HG03064 (cell line): ENCODE measurements around the gene DBX1.
"Not testable (repeated sequence)": the region's sequence is repeated elsewhere in the genome, so short reads cannot be mapped to it uniquely, and the experiment has no call there.

ENCODE experiments used
- ATAC-seq: cut with Tn5 transposase; IDR thresholded peaks from one replicate; pipeline ENCODE4 v1.9.1; 2021; ENCODE audit warnings: low read depth; ENCODE audit not compliant: unreplicated experiment

Gene DBX1

GRCh38 chr11:20161923-20162744, 1.9 kb upstream of the DBX1 start:
- ATAC-seq = no peak

DNA sequence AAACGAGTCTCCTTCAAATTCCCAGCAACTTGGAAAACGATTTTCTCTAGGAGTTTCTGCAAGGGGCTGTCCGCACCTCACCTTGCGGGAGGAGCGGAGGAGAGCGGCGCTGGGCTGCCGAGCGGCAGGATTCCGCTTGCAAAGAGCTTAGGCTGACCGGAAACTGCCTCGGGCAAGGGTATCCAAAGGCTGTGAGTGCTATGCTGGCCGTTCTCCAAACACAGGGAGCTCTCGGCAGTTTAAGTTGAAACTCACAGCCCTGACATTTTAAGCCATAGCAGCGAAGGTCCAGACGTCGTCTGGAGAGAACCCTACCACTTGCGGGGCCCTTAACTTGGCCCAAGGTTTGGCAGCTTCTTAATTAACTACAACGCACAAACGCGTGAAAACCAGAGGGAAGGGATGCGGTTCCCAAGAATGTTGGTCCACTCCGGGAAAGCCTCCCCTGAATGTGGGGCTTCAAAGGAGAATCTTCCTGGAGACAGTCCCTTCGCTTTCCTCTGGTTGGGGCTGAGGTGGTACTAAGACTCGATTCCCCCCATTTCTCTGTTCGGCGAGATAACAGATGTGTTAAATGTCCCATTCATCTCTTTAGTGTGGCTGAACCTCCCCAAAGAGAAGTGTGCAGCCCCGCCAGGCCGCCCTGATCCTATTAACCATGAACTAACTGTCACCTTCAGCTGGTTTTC, 1.1 kb upstream of the DBX1 start:
- ATAC-seq = no peak

DNA sequence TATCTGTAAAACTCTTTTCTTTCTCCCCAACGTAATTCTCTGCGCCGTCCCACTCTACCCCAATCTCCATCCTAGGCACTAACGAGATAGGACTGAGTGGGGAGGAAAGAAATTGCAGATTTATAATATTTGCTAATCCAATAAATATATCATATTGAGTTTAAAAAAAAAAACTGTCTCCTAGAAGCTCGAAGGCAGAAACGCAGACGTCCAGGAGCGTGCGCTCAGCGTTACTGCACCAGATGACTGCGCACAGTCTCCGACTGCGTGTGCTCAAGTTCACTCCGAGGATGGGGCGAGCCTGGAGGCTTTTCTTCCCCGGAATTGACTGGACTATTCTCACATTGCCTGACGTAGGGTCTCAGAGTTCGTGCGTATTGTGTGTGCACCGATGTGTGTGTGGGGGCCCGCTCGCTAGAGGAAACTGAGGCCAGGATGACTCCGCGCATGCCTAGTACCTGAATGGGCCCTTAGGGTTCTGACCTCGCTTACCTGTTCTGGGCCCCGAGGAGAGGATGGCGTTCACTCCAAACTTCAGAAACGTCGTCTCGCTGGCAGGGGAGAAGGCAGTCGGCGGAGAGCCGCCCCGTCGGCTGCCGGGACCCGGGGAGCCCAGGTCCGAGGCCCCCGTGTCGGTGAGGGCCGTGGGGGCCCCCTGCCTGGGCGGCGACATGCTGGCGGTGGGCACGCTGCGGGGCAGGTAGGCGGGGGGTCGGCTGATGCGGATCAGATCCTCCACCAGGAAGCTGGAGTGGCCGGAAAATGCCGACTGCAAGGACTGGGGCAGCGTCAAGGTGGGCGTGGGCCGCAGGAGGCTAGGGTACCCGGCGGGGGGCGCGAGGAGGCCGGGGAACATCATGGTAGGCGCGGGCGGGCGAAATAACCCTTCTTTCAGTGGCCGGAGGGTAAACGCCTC, 551 bp downstream of the DBX1 start:
- no peak for ATAC-seq

DNA sequence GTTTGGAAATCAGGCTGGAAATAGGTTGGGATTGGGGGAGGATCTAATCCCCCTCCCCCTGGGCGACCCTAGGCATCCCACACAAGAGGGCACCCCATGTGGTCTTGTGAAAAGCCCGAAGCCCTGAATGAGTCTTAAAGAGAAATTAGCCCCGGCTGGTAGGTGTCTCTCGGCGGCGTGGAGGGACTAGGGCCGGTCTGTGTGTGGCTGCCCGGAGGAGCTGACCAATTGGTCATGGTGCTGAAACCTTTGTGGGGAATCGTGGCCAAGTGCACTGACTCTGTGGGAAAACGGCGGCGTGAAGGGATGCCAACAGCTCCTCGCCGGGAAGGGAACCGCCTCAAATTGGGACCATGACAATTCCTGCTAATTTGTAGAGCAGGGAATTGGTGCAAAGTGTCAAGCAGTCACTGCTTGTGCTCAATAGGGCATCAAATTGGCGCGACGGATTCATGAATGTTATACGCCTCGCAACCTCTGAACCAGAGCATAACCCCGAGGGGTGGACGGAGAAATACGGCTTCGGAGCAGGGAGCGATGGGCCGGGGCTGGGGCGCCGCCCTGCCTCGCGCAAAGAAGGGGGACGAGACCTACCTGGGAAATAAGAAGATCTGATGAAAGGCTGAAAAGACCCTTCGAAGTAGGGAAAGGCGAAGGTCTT, 1.5 kb downstream of the DBX1 start:
- no peak for ATAC-seq

DNA sequence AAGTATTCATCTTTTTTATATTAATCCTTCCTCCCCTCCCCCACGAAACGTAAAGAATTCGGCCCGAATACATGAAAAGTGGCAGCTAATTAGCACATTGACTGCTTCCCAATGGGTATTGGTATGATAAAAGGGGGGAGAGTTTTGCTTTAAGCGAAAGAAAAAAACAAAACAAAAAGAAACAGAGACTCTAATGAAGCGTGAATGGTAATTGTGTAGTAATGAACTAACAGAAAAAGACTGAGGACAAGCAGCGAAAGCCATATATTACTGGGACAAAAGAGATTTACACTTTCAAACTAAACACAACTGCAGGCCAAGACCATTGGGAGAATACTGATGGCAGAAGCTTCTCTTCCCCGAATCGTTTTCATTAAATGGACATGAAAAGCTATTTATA, 2.5 kb downstream of the DBX1 start:
- no peak for ATAC-seq

DNA sequence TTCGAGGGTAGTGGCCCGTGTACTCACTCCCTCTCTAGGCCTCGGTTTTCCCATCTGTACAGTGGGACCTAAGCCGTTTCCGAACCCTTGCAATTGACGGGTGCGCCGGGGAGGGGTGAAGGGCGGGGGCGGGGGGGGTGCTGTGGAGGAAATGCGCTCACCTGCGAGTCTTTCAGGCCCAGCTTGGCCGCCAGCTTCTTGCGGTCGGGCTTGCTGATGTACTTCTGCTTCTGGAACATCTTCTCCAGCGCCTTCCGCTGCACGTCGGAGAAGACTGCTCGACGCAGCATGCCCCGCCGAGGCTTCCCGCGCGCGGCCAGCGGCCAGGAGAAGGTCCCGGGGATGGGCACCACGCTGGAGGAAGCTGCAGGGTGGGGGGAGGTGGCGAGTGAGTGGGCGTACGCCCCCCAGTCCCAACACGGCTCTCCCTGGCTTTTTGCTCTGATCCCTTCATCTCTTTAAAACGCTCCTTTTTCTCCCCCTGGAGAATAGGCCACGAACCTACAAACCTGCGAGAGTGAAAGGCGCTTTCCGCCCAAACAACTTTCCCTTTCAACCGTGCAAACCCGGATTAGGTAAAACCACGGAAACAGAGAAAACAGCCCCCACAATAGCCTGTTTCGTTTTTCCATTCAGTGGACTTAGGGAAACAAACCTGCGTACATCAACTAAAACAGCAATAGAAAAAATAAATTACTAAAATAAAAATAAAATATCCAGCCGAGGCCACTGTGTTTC, 3.2 kb downstream of the DBX1 start:
- ATAC-seq = no peak

DNA sequence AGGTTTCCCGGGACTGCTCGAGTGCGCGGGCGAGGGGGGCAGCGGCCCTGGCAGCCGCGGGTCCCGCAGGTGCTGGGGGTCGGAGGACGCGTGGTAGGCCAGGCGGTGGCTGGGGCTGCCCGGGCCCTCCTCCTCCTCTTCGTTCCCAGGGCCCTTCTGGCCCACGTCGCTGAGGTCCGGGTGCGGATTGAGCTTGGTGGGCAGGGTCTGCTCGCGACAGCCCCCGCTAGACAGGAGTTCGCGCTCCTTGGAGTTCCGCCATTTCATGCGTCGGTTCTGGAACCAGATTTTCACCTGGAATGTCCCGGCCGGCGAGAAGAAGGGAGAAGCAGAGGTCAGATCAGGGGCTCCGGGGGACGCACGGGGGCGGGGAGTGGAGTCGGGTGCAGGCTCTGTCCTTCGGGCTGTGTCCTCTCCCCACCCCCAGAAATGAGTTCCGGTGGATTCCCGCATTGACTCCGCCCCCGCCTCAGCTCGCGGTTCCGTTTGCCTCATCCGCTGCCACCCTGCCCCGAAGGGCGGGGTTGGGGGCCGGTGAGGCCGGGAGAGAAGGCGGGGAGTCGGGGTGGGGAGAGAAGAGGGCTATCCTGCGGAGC, 3.9 kb downstream of the DBX1 start:
- no peak for ATAC-seq

- no peak for ATAC-seq
Observed at GRCh38 chr11:20155683-20156279, 4.5 kb downstream of the DBX1 start.

- ATAC-seq = no peak
Observed at GRCh38 chr11:20154381-20154780, 5.9 kb downstream of the DBX1 start.

DNA sequence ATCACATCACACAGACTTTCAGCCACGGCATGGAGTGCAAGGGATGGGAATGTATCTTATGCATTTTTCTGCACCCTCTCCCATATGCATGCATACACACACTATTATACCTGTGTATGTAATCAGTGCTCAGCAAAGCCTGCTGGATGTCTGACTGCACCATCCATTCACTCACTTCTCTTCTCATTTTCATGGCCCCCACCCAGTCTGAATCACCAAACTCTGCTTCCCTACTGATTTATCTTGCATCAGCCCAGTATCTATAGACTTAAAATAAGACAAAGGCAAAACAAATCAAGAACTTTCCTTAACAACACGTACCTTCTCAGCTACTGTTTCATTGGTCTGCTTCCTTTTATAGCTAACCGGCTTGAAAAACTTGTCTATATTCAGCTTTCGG, 21.6 kb downstream of the DBX1 start:
- no peak for ATAC-seq

DNA sequence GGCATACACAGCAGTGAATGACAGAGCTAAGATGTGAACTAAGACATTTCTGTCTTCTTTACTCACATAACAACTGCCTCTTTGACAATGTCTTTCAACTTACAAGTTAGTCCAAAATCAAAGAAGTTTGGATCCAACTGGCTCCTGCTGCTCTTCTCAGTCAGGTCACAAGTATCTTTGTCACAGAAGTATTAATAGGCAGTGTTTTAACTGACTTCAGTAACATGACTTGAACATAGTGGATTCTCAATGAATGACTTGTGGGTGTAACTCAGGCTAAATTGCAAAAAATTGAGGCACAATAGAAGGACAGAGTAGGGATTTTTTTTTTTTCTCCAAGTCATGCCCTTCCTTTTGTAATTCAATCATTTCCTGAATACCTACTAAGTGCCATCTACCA, 22.6 kb downstream of the DBX1 start:
- no peak for ATAC-seq

- no peak for ATAC-seq
Observed at GRCh38 chr11:20134991-20135736, 25.1 kb downstream of the DBX1 start.

GRCh38 chr11:20132667-20133039, 27.6 kb downstream of the DBX1 start:
- no peak for ATAC-seq

DNA sequence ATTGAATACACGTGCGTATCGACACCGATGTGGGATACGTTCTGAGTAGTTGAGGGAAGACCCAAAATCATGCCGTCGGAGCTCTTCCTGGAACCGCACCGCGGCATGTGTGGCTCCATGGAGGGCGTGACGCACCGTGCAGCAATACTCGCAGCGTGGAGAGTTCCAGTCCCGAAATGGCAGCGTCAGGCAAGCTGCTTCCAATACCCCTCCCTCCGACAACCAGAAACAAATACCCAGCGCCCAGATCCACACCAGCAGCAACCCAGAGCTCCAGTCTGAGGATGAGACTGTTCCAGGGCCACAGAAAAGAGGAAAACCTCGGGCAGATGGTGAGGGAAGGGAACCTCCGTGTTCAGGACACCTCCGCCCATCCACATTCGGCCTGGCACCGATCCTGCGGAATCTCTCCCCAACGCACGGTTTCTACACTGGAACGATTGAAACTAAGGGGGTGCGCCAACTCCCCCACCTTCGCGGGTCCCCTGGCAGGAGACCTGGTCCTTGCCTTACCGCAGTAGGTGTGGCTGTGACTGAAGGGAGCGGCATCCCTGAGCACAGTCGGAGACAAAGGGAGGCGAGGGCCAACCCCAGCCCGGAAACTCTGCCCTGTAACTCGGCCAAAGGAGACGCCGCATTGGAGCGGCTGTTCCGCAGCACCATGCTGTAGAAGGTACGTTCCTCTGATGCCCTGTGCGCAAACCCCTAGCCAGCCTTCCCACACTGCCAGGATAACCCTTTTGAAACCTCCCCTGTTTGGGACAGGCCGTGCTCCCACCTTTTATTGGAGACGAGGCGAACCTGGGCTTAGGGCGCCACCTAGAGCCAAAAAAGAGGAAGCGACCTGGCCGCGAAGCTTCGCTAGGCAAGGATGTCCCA, 28.2 kb downstream of the DBX1 start:
- ATAC-seq = no peak

DNA sequence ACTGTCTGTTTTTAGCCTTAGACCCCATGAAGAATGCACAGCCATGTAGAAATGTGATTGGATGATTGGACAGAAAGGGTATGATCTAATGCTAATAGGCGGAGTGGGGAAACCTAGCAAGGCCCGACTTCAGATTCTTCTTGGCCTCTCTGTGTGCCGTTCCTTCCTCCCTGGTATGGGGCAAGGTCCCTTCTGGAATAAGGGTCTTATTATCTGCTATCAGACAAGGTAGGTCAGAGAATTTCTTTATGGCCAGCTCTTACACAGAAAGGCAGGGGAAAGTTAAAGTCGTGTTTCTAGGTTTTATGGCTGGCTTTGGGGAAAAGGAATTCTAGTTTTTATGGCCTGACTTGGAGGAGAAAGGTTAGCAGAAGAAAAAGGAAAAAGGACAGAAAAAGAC, 30.6 kb downstream of the DBX1 start:
- no peak for ATAC-seq

- ATAC-seq = not testable (repeated sequence)
Observed at GRCh38 chr11:20128528-20128825, 31.8 kb downstream of the DBX1 start.

DNA sequence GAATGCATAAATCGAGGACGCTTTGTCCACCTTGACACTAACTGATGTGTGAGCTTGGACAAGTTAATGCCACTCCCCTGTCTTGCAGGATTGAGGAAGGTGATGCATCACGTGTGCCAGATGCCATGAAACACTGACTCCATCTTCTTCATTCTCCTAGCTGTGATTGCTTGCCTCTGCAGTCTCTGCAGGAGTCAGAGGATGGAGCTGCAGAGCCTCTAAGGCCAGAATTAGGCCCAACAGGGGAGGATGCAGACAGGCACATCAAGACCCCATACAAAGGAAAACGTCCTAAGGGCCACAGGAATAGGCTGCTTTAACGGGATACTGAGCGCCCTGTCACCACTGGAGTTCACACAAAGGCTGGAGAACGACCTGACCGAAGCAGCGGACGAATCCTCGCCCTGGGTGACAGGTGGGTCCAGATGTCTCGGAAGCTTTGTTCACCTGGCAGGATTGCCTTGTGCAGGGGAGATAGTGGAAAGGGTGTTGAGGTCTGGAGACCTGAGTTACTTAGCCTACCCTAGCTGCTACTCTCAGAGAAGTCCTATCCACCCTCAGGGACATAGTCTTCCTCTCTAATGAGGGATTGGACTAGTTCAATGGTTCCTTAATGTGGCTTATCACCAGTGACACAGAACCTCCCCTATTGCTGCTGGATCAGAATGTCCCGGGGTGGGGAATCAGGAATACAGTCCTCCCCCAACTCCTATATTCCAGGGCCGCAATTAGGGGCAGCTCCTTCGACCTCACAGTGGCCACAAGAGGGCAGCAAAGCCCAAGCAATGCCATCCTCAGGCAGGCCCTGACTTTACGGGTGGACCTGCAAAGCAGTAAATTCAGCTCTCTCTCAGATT, 32.4 kb downstream of the DBX1 start:
- ATAC-seq = no peak
